ENCODE results near the gene RFNG.
"Not testable (repeated sequence)": the region's sequence is repeated elsewhere in the genome, so short reads cannot be mapped to it uniquely, and the experiment has no call there.

The RFNG gene

DNA sequence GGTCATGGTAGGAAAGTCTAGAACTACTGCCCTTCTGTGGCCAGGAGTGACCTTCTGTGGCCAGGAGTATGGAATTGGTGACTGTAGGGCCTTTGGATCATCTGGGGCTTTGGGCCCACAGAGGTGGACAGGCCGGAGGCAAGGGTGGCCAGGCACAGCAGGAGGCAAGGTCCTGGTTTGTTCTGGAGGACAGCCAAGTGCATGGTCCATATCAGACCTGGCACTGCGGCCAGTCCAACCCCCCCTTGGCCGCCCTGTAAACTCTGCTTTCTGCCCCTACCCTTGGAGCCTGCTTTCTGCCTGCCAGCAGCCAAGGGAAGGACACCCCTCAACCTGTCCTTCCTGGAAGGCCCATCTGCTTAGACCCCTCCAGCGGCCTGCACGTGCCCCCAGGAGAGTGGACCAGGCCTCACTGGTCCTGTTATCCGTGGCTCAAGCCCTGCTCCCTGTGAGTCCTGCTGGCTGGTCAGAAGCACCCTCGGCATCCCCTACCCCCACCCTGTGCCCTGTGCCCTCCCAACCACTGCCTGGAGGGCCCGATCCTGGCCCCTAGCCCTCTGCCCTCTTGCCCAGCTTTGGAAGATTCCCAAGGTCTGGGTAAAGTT, 11.8 kb downstream of the RFNG start:
- DNase-seq = no peak

DNA sequence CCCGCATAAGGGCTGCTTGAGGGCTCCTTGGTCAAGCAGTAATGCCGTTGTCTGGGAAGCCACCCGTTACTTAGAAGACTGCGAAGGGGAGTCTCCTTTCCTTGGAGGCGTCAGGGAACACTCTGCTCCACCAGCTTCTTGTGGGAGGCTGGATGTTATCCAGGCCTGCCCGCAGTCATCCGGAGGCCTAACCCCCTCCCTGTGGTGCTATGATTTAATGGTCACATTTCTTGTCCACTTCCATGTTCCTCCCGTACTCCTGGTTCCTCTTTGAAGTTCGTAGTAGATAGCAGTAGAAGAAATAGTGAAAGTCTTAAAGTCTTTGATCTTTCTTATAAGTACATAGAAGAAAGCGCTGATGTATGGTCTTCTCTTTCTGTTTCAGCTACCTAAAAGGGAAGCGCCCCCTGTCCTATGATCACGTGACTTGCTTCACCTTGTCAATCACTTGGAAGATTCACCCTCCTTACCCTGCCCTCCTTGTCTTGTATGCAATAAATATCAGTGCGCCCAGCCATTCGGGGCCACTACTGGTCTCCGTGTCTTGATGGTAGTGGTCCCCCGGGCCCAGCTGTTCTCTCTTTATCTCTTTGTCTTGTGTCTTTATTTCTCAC, 12.7 kb downstream of the RFNG start:
- DNase-seq = not testable (repeated sequence)

DNA sequence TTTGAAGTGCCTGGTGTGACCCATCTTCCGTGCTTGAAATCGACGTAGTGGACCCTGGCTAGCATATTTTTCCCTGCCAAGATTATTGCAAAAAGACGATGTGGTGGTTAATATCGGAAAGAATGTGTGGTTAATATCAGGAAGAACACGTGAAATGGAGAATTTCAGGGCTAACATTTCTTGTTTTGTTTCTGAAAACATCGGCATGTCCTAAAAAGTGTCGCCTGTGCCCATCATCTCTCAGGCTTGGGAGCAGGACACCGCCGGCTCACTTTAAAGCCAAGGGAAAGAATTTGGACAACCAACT, 13.8 kb downstream of the RFNG start:
- DNase-seq = no peak

DNA sequence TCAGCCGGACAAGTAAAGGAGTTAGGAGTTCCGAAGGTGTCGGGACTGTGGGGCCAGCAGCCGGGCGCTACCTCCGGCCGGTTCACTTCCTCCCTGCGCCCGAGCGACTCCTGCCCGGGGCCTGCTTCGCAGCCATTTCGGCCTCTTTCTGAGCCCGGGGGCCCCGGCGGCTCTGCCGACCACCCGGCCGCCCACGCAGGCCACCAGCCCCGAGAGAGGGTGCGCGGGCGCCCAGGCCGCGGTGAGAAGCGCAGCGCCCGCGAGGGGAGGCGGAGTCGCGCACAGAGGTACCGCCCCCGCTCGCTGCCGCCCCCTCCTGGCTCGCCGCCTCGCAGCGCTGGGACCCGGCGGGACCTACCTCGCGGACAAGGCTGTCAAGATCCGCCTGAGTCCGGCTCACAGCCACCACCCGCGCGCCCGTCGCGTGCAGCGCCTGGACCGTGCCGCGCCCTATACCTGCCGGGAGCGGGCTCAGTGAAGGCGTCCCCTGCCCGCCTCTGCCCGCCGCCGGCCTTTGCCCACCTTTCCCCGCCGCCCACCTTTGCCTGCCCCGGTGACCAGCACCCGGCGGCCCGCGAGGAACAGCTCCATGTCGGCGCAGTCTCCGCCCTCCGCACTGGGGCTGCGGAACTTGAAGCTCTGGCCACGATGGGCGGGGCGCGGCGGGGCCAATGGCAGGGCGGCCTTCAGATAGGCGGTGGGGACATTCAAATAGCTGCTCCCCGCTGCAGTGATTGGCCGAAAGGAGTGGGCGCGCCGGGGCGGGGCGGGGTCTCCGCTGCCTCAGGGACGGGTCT, 14.3 kb downstream of the RFNG start, which contains the start of gene DCXR:
TSS of gene DCXR (minus strand) at position 606 of the 797 bp plus-strand sequence. CDS start at position 591, 15 bp downstream.
- peak; percentile 96 for DNase-seq

DNA sequence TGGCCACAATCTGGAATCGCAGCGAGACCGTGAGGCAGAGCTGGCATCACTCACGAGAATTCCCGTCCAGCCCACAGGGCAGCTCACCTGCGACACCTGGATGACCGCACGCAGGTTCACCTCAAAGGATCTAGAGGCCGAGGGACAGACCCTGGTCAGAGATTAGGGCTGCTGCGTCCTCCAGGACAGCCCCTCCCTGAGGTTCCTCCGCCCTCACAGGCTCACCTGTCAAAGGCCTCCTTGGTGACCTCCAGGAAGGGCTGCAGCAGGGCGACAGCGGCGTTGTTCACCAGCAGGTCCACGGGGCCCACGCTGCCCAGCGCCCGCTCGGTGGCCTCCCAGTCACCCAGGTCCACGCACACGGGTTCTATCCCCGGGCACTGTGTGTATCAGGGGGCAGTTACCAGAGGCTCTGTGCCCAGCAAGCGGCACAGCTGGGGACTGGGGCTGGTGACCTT, 14.9 kb downstream of the RFNG start:
- no peak for DNase-seq

DNA sequence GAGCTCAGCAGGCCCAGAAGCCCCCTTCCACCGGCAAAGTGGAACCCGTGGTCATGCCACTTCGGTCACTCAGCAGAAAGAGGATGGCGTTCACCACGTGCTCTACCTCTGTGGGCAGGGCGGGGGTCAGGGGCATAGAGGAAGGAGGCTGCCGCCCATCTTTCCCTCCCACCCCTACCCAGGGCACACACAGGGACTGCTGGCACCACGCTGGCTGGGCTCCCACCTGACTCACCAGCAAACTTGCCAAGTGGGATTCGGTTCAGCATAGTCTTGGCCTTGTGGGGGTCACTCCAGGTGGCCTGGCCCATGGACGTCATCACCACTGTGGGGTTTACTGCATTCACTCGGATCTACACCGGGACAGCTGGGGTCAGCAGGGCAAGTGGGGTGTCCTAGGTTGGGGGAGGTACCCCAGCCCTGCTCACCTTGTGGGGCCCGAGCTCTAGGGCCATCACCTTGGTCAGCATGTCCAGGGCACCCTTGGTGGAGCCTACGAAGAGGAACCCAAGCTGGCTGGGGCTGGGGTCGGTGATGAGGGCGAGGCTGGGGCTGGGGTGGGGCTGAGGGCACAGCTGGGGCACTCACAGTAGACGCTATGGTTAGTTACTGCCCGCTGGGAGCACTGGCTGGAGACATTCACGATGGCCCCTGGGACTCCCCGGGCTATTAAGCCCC, 15.5 kb downstream of the RFNG start:
- DNase-seq = no peak

DNA sequence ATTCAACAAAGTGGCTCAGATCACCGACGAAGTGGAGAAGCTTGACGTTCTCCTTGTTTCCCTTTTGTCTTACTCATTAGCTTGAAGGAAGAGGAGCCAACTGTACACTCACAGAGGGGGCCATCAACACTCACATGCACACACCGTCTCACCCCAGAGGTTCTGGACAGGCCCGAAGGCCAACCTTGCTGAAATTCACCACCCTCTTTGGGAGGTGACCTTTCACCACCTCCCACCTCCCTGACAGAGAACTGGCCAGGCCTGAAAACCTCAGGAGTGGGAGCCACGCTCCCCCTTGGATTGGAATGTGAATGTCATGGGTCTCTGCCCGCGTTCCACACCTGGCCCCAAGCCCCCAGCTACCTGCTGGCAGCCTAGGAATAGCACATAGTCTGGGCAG, 16.1 kb downstream of the RFNG start:
- no peak for DNase-seq

DNA sequence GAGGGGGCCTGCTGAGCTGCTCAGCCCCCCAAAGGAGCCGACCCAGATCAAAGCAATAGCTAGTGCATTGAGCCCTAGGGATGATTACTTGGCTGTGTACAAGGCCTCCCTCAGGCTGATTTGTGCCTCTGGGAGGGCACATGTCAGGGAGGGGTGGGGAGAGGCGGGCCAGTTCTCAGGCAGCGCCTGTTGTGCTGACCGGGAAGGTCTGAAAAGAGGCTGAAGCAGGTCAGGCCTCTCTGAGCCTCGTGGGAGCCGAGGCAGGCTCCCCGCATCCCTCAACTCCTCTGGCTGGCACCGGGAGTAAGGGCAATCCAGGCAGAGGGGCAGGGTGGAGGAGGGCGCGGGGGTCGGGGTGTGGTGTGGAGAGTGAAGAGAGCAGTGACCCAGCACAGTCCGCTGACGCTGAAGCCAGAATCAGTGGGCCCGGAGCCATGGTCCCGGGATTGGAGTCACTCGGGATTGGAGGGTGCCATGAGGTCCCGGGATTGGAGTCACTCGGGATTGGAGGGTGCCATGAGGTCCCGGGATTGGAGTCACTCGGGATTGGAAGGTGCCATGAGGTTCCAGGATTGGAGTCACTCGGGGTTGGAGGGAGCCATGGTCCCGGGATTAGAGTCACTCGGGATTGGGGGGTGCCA, 17.1 kb downstream of the RFNG start:
- no peak for DNase-seq

DNA sequence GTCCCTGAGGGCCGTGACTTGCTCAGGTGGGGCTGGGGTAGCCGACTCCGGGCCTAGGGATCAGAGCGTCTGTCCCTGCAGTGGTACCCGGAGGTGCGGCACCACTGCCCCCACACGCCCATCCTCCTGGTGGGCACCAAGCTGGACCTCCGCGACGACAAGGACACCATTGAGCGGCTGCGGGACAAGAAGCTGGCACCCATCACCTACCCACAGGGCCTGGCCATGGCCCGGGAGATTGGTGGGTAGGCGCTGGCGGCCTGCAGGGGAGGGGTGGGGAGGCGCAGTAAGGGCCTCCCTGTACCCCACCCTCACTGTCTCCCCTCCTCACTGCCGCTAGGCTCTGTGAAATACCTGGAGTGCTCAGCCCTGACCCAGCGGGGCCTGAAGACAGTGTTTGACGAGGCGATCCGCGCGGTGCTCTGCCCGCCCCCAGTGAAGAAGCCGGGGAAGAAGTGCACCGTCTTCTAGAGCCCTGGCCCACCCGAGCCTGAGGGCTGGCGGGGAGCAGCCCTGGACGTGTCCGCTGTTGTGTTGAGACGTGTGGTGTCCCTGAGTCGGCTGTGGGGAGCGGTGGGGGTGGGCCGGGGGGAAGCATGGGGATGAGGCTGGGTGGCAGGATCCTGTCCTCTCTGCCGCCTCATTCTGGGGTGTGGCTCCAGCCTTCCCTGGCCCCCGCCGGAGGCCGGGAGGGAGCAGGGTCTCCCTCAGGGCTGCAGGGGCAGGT, 18.1 kb downstream of the RFNG start:
- no peak for DNase-seq

DNA sequence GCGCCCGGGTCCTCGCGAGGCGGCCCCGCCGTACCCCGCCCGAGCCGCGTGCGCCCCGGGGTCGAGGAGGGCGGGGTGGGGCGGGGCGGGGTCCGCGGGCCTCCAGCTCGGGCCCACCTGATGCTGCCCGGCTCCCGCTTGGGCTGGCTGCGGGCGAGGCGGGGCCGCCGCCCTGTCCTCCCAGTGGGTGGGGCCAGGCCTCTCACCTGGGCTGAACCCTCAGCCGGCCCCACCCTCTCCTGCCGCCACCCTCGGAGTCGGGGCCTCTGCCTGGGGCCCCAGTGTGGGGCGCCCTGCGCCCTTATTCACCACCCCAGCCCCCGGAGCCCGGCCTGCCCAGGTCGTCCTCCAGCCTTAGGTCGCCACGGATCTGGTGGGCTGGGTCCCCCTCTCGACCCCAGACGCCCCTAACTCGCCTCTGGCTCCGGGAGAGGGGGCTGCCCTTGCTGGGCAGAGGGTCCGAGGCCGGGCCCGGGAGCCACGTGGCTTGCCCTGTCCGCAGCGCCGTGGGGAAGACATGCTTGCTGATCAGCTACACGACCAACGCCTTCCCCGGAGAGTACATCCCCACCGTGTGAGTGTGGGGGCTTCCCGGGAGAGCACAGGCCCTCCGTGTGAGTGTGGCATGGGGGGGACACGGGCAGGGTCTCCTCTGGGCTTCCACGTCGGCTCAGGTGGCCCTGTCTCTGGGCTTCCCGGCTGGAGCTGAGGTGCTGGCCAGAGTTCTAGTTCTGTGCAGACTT, 19.6 kb downstream of the RFNG start:
- peak; percentile 43 for DNase-seq

DNA sequence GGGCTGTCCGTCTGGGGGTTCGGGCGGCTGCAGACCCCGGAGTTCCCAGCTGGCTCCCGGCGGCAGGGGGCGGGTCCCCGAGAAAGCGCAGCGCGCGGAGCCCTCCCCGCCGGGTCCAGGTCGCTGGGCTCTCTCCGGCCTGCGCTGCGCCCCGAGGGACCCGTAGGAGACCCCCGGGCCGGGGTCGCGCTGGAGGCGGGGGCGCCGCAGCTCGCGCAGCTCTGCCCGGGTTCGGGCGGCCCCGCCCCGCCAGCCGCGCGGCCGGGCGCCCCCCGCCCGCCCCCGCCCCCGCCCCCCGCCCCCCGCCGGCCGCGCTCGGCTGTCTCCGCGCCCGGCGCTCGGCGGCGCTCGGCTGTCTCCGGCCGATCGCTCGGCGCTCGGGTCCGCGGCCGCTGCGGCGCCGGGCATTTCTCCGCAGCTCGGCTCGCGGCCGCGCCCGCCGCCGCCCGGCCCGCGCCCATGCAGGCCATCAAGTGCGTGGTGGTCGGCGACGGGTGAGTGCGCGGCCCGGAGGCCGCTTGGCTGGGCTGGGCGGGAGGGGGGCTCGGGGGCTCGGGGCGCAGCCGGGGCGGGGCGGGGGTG, 20.2 kb downstream of the RFNG start, which contains the start of gene RAC3:
TSS of gene RAC3 (plus strand) at position 376 of the 582 bp plus-strand sequence. CDS start at position 460, 84 bp downstream.
- no peak for DNase-seq

DNA sequence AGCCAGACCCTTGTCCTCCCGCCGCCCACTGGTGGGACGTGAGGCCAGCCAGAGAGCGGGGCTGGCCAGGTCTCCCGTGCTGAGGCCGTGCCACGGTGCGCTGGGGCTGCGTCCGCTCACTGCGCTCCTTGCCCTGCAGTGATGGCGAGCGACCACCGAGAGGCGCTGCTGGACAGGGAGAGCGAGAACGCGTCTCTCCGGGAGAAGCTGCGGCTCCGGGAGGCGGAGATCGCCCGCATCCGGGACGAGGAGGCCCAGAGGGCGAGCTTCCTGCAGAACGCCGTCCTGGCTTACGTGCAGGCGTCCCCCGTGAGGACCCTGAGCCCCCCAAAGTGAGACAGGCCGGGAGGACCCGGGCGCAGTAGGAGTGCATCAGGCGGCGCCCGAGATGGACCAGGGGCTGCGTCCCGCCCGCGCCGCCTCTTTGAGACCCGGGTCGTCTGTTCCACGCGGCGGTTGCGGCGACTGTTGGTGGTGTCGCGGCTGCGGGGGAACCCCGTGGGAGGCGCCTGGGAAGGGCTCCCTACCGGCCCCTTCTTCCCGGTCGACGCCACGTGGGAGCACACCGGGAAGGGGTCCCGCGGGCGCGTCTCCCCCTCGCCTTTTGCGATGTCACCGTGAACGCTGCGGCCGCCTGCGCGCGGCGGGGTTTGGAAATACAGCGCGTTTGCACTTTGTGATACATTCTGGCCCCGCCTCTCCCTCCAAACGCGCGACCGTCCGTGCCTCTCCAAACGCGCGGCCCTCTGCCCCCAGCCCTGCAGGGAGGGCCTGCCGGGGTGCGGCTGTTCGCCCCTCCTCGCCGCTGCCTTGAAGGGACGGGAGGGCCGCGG, 20.9 kb downstream of the RFNG start:
- peak; percentile 85 for DNase-seq

DNA sequence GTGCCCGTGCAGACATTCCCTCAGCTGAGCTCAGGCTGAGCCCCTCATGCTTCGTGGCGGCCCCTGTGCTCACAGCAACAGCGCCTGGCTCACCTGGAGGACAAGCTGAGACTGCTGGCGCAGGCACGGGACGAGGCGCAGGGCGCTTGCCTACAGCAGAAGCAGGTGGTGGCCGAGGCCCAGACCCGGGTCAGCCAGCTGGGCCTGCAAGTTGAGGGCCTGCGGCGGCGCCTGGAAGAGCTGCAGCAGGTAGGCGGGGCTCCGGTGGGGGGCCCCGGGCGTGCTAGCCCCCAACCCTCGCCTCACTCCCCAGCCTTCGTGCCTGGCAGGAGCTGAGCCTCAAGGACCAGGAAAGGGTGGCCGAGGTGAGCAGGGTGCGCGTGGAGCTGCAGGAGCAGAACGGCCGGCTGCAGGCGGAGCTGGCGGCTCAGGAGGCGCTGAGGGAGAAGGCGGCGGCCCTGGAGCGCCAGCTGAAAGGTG, 21.6 kb downstream of the RFNG start:
- DNase-seq = no peak

DNA sequence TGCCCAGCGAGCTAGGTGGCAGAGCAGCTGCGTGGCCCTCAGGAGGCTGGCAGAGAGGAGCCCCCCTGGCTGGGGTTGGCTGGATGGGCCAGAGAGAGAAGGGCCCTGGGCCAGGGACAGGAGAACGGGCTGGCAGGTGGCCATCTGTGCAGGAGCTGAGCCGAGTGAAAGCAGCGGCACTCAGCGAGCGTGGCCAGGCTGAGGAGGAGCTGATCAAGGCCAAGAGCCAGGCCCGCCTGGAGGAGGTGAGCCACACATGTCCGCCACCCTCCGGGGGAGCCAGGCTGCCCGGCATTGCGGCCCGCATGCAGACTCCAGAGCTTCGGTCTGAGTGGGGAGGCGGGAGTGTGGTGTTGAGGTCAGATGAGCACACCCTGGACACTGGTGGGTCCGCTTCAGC, 22.2 kb downstream of the RFNG start:
- no peak for DNase-seq

DNA sequence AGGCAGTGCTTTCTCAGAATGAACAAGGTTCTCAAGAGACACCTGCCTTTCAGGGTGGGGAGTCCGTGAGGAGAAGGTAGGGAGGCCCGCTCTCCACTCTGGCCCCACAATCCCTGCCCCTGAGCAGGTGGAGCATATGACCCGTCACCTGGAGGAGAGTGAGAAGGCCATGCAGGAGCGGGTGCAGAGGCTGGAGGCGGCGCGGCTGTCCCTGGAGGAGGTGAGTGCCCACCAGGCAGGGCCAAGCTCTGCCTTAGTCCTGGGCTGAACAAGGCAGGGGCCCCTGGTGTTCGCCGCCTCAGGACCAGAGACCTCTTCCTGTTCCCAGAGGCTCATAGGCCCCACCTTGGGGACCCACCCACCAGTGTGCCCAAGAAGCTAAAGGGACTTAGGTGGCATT, 22.6 kb downstream of the RFNG start:
- no peak for DNase-seq

DNA sequence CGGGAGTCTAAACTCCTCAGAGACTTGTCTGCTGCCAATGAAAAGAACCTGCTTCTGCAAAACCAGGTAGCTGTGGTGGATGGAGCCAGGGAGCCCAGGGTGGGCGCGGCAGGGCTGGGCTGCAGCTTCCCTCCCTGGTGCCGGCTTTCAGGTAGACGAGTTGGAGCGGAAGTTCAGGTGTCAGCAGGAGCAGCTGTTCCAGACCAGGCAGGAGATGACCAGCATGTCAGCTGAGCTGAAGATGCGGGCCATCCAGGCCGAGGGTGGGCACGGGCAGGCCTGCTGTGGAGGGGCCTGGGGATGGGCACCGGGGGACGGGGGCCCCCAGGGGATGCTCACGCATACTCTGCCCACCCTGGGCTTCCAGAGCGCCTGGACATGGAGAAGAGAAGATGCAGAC, 23.4 kb downstream of the RFNG start:
- no peak for DNase-seq

DNA sequence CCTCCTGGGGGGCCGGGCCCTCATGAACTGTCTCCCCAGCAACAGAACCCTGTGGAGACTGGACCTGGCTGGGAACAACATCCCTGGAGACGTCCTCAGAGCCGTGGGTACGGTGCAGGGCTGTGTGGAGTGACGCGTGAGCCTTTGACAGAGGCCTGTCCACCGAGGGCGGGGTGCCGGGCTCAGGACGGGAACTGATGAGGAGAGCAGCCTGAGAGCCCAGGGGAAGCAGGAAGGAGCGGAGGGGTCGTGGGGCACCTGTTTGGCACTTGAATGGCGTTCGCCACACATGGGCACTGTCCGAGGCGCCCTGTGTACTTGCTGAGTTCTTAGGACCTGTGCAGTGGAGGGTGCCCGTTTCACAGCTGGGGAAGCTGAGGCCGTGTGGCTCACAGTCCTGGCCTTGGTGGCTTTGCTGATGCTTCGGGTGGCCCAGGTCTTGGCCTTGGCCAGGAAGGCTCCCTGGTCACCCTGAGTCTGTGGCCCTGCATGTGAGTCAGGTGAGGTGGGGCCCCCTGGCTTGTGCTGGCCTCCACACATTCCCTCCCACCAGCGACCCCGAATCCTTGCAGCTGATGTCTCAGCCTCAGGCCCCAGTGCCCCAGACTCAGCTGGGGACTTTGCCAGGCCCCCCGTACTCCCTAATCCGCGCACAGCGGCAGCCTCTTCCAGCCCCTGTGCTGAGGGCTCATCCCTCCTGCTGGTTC, 26.1 kb downstream of the RFNG start:
- DNase-seq = no peak

DNA sequence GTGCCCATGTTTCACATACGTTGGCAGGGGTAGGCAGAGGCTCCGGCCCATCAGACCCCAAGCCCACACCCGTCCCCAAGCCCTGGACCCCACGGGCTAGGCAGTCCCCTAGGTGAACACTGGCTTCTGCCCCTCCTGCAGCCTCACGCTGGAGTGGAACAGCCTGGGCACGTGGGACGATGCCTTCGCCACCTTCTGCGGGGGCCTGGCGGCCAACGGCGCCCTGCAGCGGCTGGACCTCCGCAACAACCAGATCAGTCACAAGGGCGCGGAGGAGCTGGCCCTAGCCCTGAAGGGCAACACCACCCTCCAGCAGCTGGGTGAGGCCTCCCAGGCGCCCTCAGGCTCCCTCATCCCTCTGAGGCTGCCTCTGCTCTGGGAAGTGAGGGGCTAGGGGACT, 26.8 kb downstream of the RFNG start:
- no peak for DNase-seq

Data from CD4-positive, alpha-beta T cell treated with Interleukin-17A for 1 hour (primary cell).